HEK293 (cell line): ENCODE results near the gene EFHD1.

Source experiments
- KLF1 ChIP-seq: fragments of 450-650 bp; formaldehyde crosslinking; IDR thresholded peaks from 2 replicates; pipeline ENCODE4 v1.5.1; 2016; ENCODE audit warnings: missing biosample characterization, missing genetic modification characterization
- ZEB2 ChIP-seq: fragments of 450-650 bp; formaldehyde crosslinking; IDR thresholded peaks from 2 replicates; pipeline ENCODE4 v1.5.1; 2016; ENCODE audit warnings: missing biosample characterization, missing genetic modification characterization
- ZNF184 ChIP-seq: fragments of 450-650 bp; IDR thresholded peaks from 2 replicates; pipeline ENCODE4 v1.5.1; 2018; ENCODE audit warnings: missing biosample characterization, mild to moderate bottlenecking, missing genetic modification characterization
- ZNF248 ChIP-seq: fragments of 450-650 bp; formaldehyde crosslinking; IDR thresholded peaks from 2 replicates; pipeline ENCODE4 v1.5.1; 2017; ENCODE audit warnings: missing biosample characterization, missing genetic modification characterization
- TF ChIP-seq, protein P1 (sequence below): fragments of 450-650 bp; formaldehyde crosslinking; IDR thresholded peaks from 2 replicates; pipeline ENCODE4 v1.5.1; 2016; ENCODE audit warnings: missing biosample characterization, missing genetic modification characterization

DNA sequence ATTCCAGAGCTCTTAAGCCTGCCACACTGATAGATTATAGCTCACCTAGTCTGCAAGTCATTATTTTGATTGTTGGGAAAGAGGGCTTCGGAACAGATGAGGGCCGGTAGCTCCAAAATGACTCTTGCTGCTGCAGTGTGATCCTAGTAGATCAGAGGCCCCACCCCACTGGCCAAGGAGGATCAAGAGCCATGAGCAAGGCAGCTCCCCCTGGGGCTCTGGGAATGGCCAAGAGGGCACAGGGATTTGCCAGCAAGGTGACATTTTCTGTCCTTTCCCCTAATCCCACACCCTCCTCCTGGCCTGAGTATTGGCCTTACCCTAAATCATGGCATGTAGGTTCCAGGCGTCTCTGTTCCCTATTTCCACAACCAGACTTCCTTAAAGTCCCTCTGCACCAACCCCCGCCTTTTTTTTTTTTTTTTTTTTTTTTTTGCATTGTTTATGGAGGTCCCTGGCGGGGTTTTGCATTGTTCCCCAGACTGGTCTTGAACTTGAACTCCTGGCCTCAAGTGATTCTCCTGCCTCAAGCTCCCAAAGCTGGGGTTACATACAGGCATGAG, 46.4 kb upstream of the EFHD1 start:
- TF ChIP-seq ZNF184 = no peak
- TF ChIP-seq, protein P1, sequence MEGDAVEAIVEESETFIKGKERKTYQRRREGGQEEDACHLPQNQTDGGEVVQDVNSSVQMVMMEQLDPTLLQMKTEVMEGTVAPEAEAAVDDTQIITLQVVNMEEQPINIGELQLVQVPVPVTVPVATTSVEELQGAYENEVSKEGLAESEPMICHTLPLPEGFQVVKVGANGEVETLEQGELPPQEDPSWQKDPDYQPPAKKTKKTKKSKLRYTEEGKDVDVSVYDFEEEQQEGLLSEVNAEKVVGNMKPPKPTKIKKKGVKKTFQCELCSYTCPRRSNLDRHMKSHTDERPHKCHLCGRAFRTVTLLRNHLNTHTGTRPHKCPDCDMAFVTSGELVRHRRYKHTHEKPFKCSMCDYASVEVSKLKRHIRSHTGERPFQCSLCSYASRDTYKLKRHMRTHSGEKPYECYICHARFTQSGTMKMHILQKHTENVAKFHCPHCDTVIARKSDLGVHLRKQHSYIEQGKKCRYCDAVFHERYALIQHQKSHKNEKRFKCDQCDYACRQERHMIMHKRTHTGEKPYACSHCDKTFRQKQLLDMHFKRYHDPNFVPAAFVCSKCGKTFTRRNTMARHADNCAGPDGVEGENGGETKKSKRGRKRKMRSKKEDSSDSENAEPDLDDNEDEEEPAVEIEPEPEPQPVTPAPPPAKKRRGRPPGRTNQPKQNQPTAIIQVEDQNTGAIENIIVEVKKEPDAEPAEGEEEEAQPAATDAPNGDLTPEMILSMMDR (tag by site-specific recombination) = no peak
- TF ChIP-seq KLF1 (tag by site-specific recombination) = no peak
- no peak for TF ChIP-seq ZEB2 (tag by site-specific recombination)
- TF ChIP-seq ZNF248 = no peak
